Cardiac fibroblast (primary cell): ENCODE measurements around the gene ADAMTS12.
"Not testable (repeated sequence)": the region's sequence is repeated elsewhere in the genome, so short reads cannot be mapped to it uniquely, and the experiment has no call there.

Experiments
- DNase-seq, 2 donors: peaks; one replicate each; pipeline versions ENCODE4 v3.0.0 to v3.0.0-alpha.2; 2010; ENCODE audit warnings: low read depth in 2 of 2
- H3K4me3 ChIP-seq, 2 donors: replicated peaks in 1 of 2; 1 replicate in 1 of 2; 2 replicates in 1 of 2; pipeline ENCODE4 v1.5.1; 2011; ENCODE audit warnings: low read depth in 2 of 2, low read length in 2 of 2, mild to moderate bottlenecking in 2 of 2, moderate library complexity in 1 of 2
- TF ChIP-seq, protein P1 (sequence below): IDR thresholded peaks from one replicate; pipeline ENCODE4 v1.5.1; 2011; ENCODE audit warnings: low read depth, mild to moderate bottlenecking, low read length, inconsistent platforms

The ADAMTS12 gene

GRCh38 chr5:33931136-33931535 is 39.3 kb upstream of the ADAMTS12 start:
- no peak overlapping the region for H3K4me3 ChIP-seq
- TF ChIP-seq, protein P1, sequence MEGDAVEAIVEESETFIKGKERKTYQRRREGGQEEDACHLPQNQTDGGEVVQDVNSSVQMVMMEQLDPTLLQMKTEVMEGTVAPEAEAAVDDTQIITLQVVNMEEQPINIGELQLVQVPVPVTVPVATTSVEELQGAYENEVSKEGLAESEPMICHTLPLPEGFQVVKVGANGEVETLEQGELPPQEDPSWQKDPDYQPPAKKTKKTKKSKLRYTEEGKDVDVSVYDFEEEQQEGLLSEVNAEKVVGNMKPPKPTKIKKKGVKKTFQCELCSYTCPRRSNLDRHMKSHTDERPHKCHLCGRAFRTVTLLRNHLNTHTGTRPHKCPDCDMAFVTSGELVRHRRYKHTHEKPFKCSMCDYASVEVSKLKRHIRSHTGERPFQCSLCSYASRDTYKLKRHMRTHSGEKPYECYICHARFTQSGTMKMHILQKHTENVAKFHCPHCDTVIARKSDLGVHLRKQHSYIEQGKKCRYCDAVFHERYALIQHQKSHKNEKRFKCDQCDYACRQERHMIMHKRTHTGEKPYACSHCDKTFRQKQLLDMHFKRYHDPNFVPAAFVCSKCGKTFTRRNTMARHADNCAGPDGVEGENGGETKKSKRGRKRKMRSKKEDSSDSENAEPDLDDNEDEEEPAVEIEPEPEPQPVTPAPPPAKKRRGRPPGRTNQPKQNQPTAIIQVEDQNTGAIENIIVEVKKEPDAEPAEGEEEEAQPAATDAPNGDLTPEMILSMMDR: no peak
- no peak for DNase-seq

GRCh38 chr5:33929925-33930690 is 38.3 kb upstream of the ADAMTS12 start:
- DNase-seq: no peak
- TF ChIP-seq, protein P1: no peak
- no peak overlapping the region for H3K4me3 ChIP-seq

GRCh38 chr5:33928283-33928682 is 36.5 kb upstream of the ADAMTS12 start:
- TF ChIP-seq, protein P1: no peak
- no peak overlapping the region for H3K4me3 ChIP-seq
- no peak for DNase-seq

- TF ChIP-seq, protein P1: no peak
- no peak overlapping the region for H3K4me3 ChIP-seq
- DNase-seq: no peak
Observed at GRCh38 chr5:33927685-33928084, 35.9 kb upstream of the ADAMTS12 start.

- no peak for DNase-seq
- TF ChIP-seq, protein P1: no peak
- no peak overlapping the region for H3K4me3 ChIP-seq
Observed at GRCh38 chr5:33925278-33925677, 33.5 kb upstream of the ADAMTS12 start.

DNA sequence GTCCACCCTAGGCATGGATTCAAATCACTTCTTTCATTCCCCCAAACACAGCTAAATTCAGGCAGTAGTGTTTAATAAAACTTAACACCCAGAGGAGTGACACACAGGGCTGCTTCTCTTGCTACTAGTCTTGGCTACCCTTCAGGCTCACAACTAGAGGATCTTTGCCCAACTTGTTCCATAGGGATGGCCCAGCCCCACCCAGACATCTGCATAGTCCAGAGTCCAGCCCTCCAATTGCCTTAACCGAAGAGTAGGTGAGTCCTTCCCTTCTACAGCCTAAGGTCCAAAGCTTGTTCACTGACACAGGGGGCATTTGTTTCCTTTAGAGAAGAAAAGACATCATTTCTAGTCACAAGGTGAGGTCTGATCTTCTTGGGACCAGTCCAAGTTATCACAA is 29.2 kb upstream of the ADAMTS12 start:
- DNase-seq: no peak
- H3K4me3 ChIP-seq: no peak overlapping the region
- TF ChIP-seq, protein P1: no peak

DNA sequence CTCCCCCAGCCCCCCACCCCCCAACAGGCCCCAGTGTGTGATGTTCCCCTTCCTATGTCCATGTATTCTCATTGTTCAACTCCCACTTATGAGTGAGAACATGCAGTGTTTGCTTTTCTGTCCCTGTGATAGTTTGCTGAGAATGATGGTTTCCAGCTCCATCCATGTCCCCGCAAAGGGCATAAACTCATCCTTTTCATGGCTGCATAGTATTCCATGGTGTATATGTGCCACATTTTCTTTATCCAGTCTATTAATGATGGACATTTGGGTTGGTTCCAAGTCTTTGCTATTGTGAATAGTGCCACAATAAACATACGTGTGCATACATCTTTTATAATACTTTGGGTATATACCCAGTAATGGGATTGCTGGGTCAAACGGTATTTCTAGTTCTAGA is 23.1 kb upstream of the ADAMTS12 start:
- not testable (repeated sequence) for H3K4me3 ChIP-seq, DNase-seq

- H3K4me3 ChIP-seq: not testable (repeated sequence)
- DNase-seq: peak in 1 of 2 donors; percentile 13
Observed at GRCh38 chr5:33906248-33906647, 14.5 kb upstream of the ADAMTS12 start.
